AG09309 (cell line): ENCODE data around the gene KLHDC1.
"Not testable (repeated sequence)": the region's sequence is repeated elsewhere in the genome, so short reads cannot be mapped to it uniquely, and the experiment has no call there.

ENCODE experiments used
- DNase-seq: peaks from one replicate; pipeline ENCODE4 v3.0.0-alpha.2; 2010; ENCODE audit warnings: low read depth
- H3K4me3 ChIP-seq: 2 replicates; pipeline ENCODE4 v1.5.1; 2011; ENCODE audit warnings: mild to moderate bottlenecking, low read depth, low read length, moderate library complexity; ENCODE audit not compliant: control insufficient read depth
- TF ChIP-seq, protein P1 (sequence below): IDR thresholded peaks from 2 replicates; pipeline ENCODE4 v1.5.1; 2011; ENCODE audit warnings: mild to moderate bottlenecking, low read depth, low read length, inconsistent platforms; ENCODE audit not compliant: insufficient read depth, control insufficient read depth; ENCODE audit errors: missing control alignments

Gene KLHDC1

GRCh38 chr14:49727171-49727570 lies 34.3 kb downstream of the KLHDC1 start:
- no peak overlapping the region for H3K4me3 ChIP-seq
- TF ChIP-seq, protein P1, sequence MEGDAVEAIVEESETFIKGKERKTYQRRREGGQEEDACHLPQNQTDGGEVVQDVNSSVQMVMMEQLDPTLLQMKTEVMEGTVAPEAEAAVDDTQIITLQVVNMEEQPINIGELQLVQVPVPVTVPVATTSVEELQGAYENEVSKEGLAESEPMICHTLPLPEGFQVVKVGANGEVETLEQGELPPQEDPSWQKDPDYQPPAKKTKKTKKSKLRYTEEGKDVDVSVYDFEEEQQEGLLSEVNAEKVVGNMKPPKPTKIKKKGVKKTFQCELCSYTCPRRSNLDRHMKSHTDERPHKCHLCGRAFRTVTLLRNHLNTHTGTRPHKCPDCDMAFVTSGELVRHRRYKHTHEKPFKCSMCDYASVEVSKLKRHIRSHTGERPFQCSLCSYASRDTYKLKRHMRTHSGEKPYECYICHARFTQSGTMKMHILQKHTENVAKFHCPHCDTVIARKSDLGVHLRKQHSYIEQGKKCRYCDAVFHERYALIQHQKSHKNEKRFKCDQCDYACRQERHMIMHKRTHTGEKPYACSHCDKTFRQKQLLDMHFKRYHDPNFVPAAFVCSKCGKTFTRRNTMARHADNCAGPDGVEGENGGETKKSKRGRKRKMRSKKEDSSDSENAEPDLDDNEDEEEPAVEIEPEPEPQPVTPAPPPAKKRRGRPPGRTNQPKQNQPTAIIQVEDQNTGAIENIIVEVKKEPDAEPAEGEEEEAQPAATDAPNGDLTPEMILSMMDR = no peak
- no peak for DNase-seq

- DNase-seq = no peak
- TF ChIP-seq, protein P1 = no peak
- no peak overlapping the region for H3K4me3 ChIP-seq
Observed at GRCh38 chr14:49732896-49733295, 40.0 kb downstream of the KLHDC1 start.

DNA sequence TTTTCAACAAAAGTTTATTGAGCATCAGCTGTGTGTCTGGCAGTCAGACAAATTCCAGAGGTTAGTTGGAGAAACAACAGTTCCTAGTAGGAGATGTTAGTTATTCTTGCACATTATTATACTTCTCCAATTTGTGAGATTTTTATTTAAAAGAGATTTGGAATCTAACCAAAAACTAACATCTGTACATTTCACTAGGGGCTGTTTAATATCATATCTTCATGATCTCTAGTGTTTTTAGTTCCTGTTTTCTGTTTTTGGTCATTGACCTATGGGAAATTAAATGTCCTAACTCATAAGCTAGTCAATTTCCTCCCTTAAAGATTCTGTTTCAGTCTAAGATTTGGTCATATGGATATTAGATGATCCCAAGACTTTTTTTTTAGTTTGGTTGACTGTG lies 40.9 kb downstream of the KLHDC1 start:
- TF ChIP-seq, protein P1 = no peak
- no peak overlapping the region for H3K4me3 ChIP-seq
- no peak for DNase-seq

DNA sequence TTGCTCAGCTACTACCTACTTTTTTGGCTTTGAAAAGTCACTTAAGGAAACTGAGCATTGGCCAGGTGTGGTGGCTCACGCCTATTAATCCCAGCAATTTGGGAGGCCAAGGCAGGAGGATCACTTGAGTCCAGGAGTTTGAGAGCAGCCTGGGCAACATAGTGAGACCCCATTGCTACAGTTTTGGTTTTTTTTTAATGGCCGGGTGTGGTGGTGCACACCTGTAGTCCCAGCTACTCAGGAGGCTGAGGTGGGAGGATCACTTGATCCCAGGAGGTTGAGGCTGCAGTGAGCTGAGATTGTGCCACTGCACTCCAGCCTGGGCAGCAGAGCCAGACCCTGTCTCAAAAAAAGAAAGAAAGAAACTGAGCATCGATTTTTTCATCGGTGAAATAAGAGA lies 42.7 kb downstream of the KLHDC1 start:
- not testable (repeated sequence) for DNase-seq, H3K4me3 ChIP-seq

DNA sequence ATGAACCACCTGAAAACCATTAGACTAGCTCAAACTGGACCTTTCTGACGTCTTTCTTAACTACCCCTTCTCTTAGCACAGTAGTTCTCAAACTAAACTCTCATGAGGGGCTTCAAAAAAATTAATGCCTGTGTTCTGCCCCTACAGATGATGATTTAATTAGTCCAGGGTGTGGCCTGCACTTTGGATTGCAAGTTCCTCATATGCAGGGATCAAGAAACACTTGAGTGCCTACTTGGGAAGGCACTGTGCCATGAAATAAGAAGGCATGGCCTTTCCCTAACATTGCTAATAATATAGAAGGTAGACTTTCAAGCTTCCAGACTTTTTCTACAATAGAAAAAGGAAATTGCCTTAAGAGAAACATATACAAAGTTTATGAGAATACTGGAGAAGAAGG lies 52.3 kb downstream of the KLHDC1 start:
- TF ChIP-seq, protein P1 = no peak
- H3K4me3 ChIP-seq = no peak overlapping the region
- DNase-seq = no peak

- not testable (repeated sequence) for H3K4me3 ChIP-seq, DNase-seq
Observed at GRCh38 chr14:49746476-49746875, 53.6 kb downstream of the KLHDC1 start.

- no peak overlapping the region for H3K4me3 ChIP-seq
- TF ChIP-seq, protein P1 = no peak
- DNase-seq = no peak
Observed at GRCh38 chr14:49754570-49755097, 61.7 kb downstream of the KLHDC1 start.

DNA sequence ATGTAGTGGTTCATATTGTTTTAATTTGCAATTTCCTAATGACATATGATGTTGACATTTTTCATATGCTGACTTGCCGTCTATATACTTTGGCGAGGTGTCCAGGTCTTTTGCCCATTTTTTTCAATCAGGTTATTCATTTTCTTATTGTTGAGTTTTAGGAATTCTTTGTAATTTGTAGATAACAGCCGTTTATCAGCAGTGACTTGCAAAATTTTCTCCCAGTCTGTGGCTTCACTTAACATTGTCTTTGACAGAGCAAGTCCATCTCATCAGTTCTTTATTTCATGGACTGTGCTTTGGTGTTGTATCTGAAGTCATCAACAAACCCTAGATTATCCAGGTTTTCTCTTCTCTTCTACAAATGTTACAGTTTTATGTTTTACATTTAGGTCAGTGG lies 62.5 kb downstream of the KLHDC1 start:
- TF ChIP-seq, protein P1 = no peak
- DNase-seq = no peak
- no peak overlapping the region for H3K4me3 ChIP-seq
